ENCODE results near the gene GPR158. TPM values are rescaled to one million over a fixed set of nuclear protein-coding genes. Genes with fewer than 3 reads are reported as not detected.

The GPR158 gene
- total and polyA plus RNA-seq, 9 of the 15 experiments (the other 6 are each of a cell fraction or from before 2014, with no cell fraction given) = 4.0 to 7.6 (median 5.0) TPM

- H3K27me3 ChIP-seq (ENCODE audit: control insufficient read depth in 2 of 2, insufficient read depth in 2 of 2, low read length in 2 of 2) = no peaks in the 10 kb centered on the region
- H4K20me1 ChIP-seq (replicated peaks; ENCODE audit: control insufficient read depth, insufficient read depth, low read length) = no peaks in the 10 kb centered on the region
- WGBS (ENCODE audit: insufficient coverage, low coverage, missing lambda C conversion rate) = 88% methylated on average over 1 of the region's 1 CpG
- BruUV-seq (replicated peaks) = no TSS peak
- H3K36me3 ChIP-seq (ENCODE audit: control insufficient read depth, insufficient read depth, low read length) = no peaks in the 10 kb centered on the region
- CTCF ChIA-PET (ENCODE audit: low intra/inter-chr PET ratio) = no interaction called here
- in situ Hi-C loops (cut with MboI) (no loop called here), intact Hi-C loops (cut with micrococcal nuclease) (no loop called here)
- no peak overlapping the region for H3K4me3 ChIP-seq
- H3K4me1 ChIP-seq (replicated peaks in 1 of 2; ENCODE audit: control insufficient read depth in 2 of 2, insufficient read depth in 2 of 2, low read length in 2 of 2) = no peaks in the 10 kb centered on the region
- H3K9ac ChIP-seq (ENCODE audit: insufficient read depth in 1 of 2, low read depth in 2 of 2, low read length in 2 of 2) = no peak overlapping the region
- no peak overlapping the region for H2AFZ ChIP-seq (ENCODE audit: low read depth, low read length)
- no peak overlapping the region for H3K27ac ChIP-seq (ENCODE audit: extremely low read depth, low read depth, low read length)
- no peak for FAIRE-seq
- no peaks in the 10 kb centered on the region for H3K79me2 ChIP-seq (ENCODE audit: control insufficient read depth, insufficient read depth, low read length)
- no peak for ATAC-seq
- TF ChIP-seq TGIF2 (CRISPR knock-in tag; IDR thresholded peaks at IDR 0.05) = no peak
- no peak for TF ChIP-seq MAX (CRISPR knock-in tag; IDR thresholded peaks at IDR 0.05)
- 0 out of 2 replicates have a peak, but pooled peaks have one; percentile 36 for TF ChIP-seq BCOR (IDR thresholded peaks at IDR 0.05)
- TF ChIP-seq ZNF766 (CRISPR knock-in tag; conservative IDR thresholded peaks at IDR 0.05) = no peak
- TF ChIP-seq TRIM28 (IDR thresholded peaks at IDR 0.05) = peak; percentile 57; the same call in 1 of the 2 replicates
- TF ChIP-seq ZNF507 (tag; conservative IDR thresholded peaks at IDR 0.05) = no peak
- TF ChIP-seq SMARCA5 (IDR thresholded peaks at IDR 0.05) = peak; percentile 16; the same call in 1 of the 2 replicates
- TF ChIP-seq KDM1A (IDR thresholded peaks at IDR 0.05) = peak in 1 of 2 experiments; percentile 41; a peak in 2 of 4 replicates
- TF ChIP-seq RBM25 (IDR thresholded peaks at IDR 0.05; ENCODE audit: low read depth, low read length, severe bottlenecking) = peak; percentile 92
- H3K4me2 ChIP-seq (ENCODE audit: insufficient read depth, low read length) = no peak overlapping the region
- H3K9me3 ChIP-seq (replicated peaks; ENCODE audit: control insufficient read depth, insufficient read depth, low read depth, low read length) = no peaks in the 10 kb centered on the region
- no peaks in the 10 kb centered on the region for H3K9me1 ChIP-seq (ENCODE audit: control insufficient read depth, insufficient read depth, low read length)
- POLR2A ChIA-PET = no interaction called here
- no peak for DNase-seq (ENCODE audit: extremely low read depth in 1 of 4, low spot score in 3 of 4)
Observed at GRCh38 chr10:25453619-25454018, 278.8 kb downstream of the GPR158 start.
